ENCODE data around the gene QSOX1. TPM values are rescaled to one million over a fixed set of nuclear protein-coding genes. Genes with fewer than 3 reads are reported as not detected.

The QSOX1 gene
- total RNA-seq, 1 experiment from 2014 or later: 569 TPM

DNA sequence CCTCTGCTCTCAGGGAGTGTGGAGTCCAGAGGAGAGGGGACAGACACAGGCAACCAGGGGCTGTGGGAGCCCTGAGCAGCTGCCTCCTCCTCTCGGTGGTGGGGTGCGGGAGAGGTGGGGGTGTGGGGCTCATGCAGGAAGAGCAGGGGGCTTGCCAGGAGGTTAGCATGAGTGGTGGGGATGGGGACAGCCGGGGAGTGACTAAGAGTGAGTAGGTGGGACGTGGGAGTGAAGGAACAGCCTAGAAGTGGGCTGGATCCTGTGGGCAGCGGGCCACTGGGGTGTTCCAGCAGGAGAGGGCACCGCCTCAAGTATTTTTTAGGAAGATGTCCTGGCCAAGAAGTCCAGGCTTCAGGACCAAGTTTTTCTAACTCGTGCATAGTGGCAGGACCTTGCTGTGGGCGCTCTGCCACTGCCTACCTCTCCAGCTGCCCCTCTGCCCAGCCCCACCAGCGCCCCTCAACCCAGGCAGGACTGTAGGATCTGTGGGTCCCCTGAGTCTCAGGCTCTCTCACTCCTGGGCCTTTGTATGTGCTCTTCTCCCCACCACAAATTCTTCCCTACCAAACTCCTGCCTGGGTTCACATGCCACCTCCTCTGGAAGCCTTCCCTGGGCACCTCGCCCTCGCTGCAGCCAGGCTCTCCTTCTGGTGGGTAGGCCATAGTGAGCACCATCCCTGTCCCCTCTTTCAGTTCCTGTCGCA, 56.6 kb downstream of the QSOX1 start:
- H3K36me3 ChIP-seq: no peaks in the 10 kb centered on the region
- H3K9me3 ChIP-seq: no peaks in the 10 kb centered on the region
- H3K27me3 ChIP-seq: no peaks in the 10 kb centered on the region
- DNase-seq: no peak
- no peak overlapping the region for H3K4me3 ChIP-seq

DNA sequence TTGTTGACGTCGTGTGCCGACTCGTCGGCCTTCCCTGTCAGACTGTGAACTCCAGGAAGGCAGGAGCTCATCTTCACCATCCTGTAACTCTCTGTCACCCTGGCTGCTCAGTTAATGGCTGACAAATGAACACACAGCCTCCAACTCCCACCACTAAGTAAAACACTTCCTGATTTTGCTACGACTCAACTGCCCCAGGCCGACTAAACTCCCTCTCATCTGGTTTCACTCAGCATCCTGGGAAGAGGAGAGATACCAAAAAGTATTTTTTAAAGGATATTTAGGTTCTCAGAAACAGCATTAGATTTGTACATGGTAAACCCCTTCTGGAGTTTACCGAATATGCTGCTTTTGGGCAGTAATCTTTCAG, 57.2 kb downstream of the QSOX1 start:
- H3K4me3 ChIP-seq: no peak overlapping the region
- DNase-seq: no peak
- no peaks in the 10 kb centered on the region for H3K36me3 ChIP-seq
- H3K27me3 ChIP-seq: no peaks in the 10 kb centered on the region
- no peaks in the 10 kb centered on the region for H3K9me3 ChIP-seq

DNA sequence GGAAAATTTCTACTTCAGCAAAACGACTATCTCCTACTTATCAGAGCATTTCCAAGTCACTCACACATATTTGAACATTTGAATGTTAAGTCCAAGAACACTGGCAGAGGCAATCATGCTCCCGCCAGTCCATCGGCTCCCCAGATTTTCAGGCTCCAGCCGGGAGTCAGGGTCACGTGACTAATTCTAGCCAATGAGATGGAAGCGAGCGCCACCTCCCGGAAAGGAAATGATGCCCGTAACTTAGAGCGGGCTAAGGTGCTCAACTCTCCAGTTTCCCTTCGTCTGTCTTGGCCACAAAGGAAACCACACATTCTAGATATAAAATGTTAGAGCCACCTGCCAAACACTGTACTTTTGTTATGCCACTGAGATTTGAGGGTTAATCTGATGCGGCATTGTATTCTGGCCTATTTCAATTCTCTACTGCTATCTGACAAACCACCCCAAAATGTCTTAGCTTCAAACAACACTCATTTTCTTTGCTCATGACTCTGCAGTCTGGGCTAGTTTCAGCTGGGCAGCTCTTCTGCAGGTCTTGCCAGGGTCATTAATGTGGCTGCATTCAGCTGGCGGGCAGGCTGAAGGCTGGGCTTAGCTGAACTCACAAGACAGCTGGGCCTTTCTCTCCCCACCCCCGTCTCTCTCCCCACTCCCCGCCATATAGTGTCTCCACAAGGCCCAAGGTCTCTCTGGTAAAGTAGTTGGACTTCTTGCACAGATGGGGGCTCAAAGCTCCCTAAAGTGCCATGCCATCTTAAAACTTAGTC, 58.9 kb downstream of the QSOX1 start:
- Histone ChIP-seq H3K4me3 (no peak overlapping the region), H3K27me3 (no peaks in the 10 kb centered on the region), H3K9me3 (no peaks in the 10 kb centered on the region), H3K36me3 (no peaks in the 10 kb centered on the region)
- peak; percentile 54 for DNase-seq

DNA sequence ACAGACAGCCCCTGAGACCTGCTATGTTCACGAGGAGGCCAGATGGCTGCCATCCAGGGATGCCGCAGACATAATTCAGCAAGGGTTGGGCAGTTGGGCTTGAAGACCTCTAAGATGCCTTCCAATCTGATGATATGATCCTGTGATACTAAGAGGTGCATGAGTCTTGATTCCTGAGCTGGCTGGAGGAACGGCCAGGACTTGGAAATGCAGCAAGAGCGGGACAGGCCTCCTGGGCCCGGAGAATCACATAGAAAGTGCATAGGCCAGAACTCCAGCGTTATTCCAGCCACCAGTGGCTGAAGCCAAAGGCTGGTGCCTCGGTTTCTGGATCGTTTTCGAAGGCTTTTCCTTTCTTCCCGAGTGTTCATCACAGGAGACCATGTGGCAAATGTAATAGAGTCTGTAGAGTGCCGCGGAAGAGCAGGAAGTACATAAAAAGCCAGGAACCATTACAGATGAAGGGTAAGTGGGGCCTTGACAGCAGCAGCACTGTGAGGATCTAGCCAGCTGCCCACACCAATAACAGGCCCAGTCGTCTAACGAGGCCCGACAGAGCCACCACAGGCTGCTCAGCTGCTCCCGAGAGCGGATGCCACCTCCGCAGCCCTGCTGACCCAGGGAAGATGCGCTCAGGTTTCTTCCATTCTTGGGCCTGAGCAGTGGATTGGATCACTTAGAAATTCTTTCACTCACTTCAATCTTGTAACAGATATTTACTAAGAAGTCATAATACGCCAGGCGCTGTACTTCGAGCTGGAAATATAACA, 61.4 kb downstream of the QSOX1 start:
- Histone ChIP-seq H3K27me3 (no peaks in the 10 kb centered on the region), H3K36me3 (no peaks in the 10 kb centered on the region), H3K9me3 (no peaks in the 10 kb centered on the region), H3K4me3 (no peak overlapping the region)
- DNase-seq: no peak

DNA sequence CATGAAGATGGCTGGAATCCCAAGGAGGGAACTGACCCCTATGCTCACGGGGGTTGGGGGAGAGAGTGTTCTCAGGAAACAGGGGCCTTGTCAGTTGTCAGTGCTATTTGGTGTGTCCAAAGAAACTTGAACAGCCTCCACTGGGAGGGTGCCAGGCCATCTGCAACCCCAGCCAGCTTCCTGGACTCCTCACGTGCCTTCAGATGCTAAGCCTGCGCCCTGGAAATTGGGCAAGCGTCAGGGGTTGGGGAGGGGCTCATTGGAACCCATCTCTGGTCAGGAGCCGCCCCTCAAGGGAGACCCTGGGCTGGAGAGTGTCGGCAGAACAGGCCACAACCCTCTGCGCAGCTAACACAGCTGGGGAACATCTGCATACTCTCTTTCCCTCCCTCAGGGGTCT, 62.3 kb downstream of the QSOX1 start:
- H3K36me3 ChIP-seq: no peaks in the 10 kb centered on the region

DNA sequence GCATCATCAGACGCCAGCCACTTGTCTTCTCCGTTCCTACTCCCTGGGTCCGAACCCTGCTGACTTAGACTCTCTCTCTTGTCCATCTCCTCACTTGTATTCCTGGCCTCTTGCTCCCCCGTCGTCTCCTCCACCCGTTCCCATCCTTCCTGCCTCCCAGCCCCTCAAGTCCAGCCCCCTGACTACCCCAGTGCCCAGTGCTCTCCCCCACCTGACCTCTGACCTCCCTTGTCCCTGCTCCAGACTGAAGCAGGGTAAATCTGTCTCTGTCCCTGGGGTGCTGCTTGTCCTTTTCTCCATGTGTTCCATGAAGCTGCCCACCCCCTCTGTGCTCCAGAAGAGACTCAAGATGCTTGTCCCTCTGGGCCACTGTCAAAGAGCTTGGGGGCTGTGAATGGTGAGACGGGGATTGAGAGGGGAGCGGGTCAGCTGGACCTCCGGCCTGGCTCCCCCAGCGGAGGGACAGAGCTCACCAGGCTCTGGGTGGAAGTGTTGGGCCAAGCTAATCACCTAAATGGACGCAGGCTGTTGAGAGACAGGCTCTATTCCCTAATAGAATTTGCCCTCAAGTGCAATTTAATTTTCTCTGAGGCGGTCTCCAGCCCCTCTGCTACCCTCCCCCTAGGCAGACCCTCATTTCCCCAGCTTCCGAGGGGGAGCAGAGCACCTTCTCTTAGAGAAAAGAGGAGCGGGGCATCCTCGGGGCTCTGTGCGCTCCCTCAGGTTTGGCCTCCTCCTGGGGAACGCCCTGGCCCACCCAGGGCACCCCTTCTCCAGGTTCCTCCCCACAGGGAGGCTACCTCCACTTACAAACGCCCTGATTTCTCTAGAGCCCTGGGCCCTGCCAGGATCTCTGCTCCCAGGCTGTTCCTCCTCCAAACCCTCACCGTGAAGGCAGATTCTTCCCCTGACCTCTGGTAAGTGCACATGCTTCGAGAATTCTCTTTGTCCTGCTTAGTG, 64.4 kb downstream of the QSOX1 start:
- peaks cover 5% of the 10 kb centered on the region; the same call in 1 of the 2 replicates for H3K27me3 ChIP-seq
- H3K9me3 ChIP-seq: no peaks in the 10 kb centered on the region
- DNase-seq: no peak
- H3K4me3 ChIP-seq: no peak overlapping the region
- H3K36me3 ChIP-seq: no peaks in the 10 kb centered on the region

More for the DNA sequence above, 62.3 kb downstream of the QSOX1 start:
- no peaks in the 10 kb centered on the region for H3K27me3 ChIP-seq
- no peaks in the 10 kb centered on the region for H3K9me3 ChIP-seq
- no peak overlapping the region for H3K4me3 ChIP-seq
- DNase-seq: no peak

DNA sequence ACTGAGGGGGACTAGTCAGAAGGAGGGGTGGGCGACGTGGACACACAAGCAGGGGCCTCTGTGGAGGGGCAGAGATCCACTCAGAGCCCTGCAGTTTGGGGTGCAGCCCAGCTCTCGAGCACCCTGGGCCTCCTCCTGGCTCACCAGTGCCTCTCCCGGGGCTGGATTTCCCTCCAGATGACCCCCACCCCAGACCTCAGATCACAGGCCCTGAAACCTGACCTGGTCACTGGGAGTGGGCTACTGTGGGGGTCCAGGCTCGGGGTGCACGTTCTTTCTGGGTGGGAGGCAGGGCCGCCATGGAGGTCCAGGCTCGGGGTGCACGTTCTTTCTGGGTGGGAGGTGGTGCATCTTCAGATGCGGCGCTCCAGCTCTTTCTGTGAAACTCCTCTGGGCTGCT, 65.1 kb downstream of the QSOX1 start:
- no peak for DNase-seq
- H3K36me3 ChIP-seq: no peaks in the 10 kb centered on the region
- no peaks in the 10 kb centered on the region for H3K9me3 ChIP-seq
- H3K27me3 ChIP-seq: peaks cover 10% of the 10 kb centered on the region; the same call in 1 of the 2 replicates
- no peak overlapping the region for H3K4me3 ChIP-seq

DNA sequence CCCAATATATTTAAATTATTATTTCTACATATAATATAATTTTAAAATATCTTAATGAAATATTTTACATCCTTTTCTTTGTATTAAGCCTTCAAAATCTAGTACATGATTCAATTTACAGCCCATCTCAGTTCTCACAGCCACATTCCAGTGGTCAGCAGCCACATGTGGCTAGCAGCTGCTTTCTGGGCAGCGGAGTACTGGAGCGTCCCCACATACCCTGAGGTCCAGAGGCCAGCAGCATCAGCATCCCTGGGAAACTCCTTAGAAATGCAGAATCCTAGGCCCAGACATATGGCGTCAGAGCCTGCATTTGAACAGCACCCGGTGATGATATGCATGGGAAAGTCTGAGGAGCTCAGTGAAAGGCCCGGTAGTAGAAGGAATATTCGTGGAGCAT, 66.8 kb downstream of the QSOX1 start:
- Histone ChIP-seq H3K27me3 (peaks cover 25% of the 10 kb centered on the region), H3K4me3 (no peak overlapping the region), H3K9me3 (no peaks in the 10 kb centered on the region), H3K36me3 (no peaks in the 10 kb centered on the region)
- no peak for DNase-seq

DNA sequence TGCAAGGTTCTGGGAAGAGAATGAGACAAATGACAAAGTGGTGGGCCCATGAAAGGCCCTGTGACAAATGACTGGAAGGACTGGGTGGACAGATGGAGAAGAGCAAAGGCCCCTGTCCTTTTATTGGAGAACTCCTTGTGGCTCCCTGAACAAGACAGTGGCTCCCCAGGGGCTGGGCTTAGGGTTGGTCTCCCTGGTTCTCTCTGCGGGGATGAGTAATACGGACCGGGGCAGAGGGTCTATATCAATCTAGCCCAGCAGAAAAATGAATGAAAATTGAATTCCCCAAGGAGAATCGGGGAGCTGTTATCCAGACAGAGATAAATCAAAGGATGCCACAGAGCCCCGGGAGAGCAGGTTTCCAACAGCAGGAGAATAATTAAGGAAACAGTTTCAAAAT, 70.2 kb downstream of the QSOX1 start:
- H3K9me3 ChIP-seq: no peaks in the 10 kb centered on the region
- H3K36me3 ChIP-seq: no peaks in the 10 kb centered on the region
- H3K4me3 ChIP-seq: no peak overlapping the region
- peaks cover 55% of the 10 kb centered on the region for H3K27me3 ChIP-seq
- no peak for DNase-seq

DNA sequence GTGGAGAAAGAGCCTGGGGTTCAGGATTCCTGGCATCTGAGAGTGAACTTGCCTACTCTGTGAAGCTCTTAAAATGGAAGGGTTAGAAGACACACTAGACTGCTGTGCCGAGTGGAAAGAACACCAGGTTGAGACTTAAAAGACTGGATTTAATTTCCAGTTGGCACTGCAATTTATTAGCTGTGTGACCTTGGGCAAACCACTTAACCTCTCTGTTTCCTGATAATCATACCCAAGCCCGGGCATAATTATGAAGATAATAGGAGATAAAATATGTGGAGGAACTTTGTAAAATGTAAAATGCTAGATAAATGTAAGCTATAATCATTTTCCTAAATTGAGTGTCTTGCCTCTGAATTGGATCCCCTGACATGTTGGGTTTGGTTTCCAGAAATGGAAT, 70.7 kb downstream of the QSOX1 start:
- DNase-seq: no peak
- Histone ChIP-seq H3K9me3 (no peaks in the 10 kb centered on the region), H3K36me3 (no peaks in the 10 kb centered on the region), H3K4me3 (no peak overlapping the region), H3K27me3 (peaks cover 57% of the 10 kb centered on the region)

DNA sequence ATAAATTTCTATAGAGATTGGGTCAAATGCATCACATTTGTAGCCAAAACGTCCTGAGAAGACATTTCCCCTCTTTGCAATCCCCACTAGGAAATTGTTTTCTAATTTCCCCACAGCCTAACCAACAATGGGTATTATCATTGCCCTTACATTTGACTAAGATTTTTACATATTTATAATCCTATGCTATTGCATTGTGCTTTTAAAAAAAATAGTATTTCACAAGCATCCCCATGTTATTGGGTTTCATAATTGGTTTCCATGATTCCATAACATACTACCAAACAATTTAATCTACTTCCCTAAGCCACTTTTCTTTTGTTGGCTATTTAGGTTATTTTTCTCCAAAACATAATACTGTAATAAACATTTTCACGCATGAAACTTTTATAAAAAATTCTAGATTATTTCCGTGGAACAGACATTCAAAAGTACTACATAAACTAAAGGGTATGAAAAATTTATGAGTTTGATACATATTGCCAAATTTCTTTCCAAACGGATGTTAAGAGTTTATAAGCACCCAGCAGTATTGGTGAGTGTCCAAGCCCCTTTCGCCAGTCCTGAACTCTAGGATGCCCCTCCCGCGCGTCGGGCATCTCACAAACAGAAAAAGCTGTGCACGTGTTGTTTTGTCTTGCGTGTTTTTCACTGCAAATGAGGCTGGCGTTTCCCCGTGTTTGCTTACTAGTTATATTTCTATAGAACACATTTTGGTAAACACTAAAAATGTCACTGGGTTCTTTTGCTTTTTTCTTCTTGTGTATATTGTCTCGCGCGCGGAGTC, 73.4 kb downstream of the QSOX1 start:
- Histone ChIP-seq H3K27me3 (peaks cover 78% of the 10 kb centered on the region), H3K36me3 (no peaks in the 10 kb centered on the region), H3K9me3 (no peaks in the 10 kb centered on the region), H3K4me3 (no peak overlapping the region)
- no peak for DNase-seq

DNA sequence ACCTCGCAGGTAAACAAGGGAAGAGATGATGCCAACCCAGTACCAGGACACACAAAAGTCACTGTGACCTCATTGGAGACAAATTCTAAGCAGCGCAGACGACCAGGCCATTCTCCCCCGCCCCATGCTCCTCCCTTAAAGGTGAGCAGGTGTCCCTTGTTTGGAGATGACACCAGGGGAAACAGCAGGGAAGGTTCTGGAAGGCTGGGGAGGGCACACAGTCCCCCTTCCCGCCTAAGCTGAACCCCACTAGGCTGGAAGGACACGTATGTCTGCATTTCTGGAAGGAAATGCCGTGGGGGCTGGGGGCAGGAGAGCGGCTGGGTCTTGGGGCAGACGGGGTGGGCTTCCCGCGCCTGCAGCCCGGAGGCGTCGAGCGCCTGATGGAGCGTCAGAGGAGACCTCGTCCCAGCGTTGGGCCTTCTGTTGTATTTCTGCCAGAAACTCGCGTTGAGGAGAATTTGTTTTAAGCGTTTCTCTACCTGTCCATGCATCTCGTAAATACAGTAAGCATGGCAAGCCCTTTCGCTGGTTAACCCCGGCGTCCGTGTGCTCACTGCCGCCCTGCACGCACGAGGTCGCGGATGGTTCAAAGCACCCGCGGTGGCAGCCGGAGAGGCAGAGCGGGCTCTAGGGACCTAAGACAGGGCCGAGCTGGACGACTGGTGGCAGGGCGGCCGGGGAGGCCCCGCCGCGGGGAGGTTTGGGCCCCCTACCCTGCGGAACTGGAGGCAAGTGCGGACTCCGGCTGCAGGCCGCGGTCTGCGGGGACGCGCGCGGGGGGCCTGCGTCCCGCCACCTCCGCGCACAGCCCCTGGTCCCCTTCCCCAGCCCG, 74.2 kb downstream of the QSOX1 start:
- DNase-seq: no peak
- peaks cover 86% of the 10 kb centered on the region for H3K27me3 ChIP-seq

DNA sequence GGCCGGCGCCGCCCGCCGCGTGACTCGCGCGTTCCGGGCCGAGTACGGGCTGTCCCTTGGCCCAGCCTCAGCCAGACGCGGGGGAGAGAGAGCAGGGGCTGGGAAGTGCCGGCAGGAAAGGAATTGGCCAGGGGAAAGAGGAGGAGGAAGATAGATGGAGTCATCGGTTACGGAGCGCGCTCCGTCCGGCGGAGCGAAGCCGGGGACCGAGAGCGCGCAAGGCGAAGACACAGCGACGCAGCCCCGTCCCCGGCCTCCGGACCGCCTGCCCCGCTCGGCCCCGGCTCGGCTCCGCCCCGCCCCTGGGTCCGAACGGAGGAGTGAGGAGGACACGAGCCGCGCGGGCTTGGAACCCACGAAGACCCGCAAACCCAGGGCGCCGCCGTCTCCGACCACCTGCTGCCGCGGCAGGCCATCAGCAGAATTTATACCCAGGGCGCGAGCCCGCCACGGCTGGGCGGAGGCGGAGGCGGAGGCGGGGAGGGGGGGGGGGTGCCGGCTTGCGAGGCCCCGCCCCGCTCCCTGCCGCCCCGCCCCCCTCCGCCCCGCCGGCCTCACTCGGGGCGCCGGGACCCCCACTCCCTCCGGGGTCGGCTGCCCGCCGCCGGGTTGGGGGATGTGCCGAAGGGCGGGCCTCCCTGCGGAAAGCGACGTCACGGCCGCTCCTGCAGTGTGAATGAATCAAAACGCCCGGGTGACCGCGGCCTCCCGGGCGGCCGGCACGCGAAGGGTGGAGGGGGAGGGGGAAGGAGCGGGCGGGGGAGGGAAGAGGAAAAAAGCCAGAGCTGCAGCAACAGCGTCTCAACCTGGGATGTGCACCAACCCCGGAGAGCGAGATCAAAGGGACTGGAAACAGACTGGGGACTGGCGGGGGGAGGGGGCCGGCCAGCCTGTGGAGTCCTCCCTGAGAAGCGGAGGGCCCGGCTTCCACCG, 75.1 kb downstream of the QSOX1 start, which contains the start of gene LHX4:
Gene LHX4 (plus strand): TSS at position 782 of the 933 bp plus-strand sequence. CDS start 266 bp downstream, outside the sequence.
- no peaks in the 10 kb centered on the region for H3K9me3 ChIP-seq
- peak; percentile 58 for DNase-seq
- peak within 1 kb of the TSS; percentile 55 for H3K4me3 ChIP-seq
- H3K36me3 ChIP-seq: no peaks in the 10 kb centered on the region
- H3K27me3 ChIP-seq: peaks cover 89% of the 10 kb centered on the region

More for the DNA sequence above, 74.2 kb downstream of the QSOX1 start:
- no peaks in the 10 kb centered on the region for H3K9me3 ChIP-seq
- H3K36me3 ChIP-seq: no peaks in the 10 kb centered on the region
- H3K4me3 ChIP-seq: peak overlapping the region; percentile 55

DNA sequence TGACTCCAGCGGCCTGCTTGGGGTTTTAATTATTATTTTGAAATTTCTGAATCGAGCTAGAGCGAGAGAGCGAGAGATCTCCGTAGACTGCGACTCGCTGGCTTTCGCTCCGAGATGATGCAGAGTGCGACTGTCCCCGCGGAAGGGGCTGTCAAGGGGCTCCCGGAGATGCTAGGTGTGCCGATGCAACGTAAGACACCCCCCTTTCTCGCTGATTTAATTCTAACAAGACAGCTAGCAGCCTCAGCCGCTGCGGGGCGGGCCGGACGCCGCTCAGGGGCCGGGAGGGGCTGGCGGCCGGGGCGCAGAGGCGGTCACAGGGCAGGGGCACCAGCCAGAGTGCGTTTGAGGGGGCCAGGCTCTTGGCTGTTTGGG, 75.7 kb downstream of the QSOX1 start:
- H3K36me3 ChIP-seq: no peaks in the 10 kb centered on the region
- peak overlapping the region; percentile 55 for H3K4me3 ChIP-seq
- DNase-seq: no peak
- H3K9me3 ChIP-seq: no peaks in the 10 kb centered on the region
- H3K27me3 ChIP-seq: peaks cover 91% of the 10 kb centered on the region

All from MG63 (cell line).